Adrenal gland (tissue), 12 donors: ENCODE results near the gene SEC16B. TPM values are rescaled to one million over a fixed set of nuclear protein-coding genes. Genes with fewer than 3 reads are reported as not detected.

Source experiments
- DNase-seq, 7 donors: peaks; one replicate each; pipeline ENCODE4 v3.0.0-alpha.2; 2019 to 2020
- H3K27ac ChIP-seq, 5 donors: fragments of 200-600 bp; sonication (generic) in 4 of 5; 1 replicate in 3 of 5; 2 replicates in 2 of 5; pipeline versions ENCODE4 v1.5.1 to v1.8.0; 2016 to 2020; ENCODE audit warnings: mild to moderate bottlenecking in 1 of 5
- H3K27me3 ChIP-seq: fragments of 200-600 bp; 2 replicates; pipeline ENCODE4 v1.8.0; 2021
- H3K36me3 ChIP-seq, 2 donors: fragments of 200-600 bp; replicated peaks in 1 of 2; 1 replicate in 1 of 2; 2 replicates in 1 of 2; pipeline versions ENCODE4 v1.5.1 to v1.8.0; 2018 to 2022
- H3K4me1 ChIP-seq, 2 donors: fragments of 200-600 bp; replicated peaks in 1 of 2; 1 replicate in 1 of 2; 2 replicates in 1 of 2; pipeline versions ENCODE4 v1.5.1 to v1.8.0; 2018 to 2021
- H3K4me3 ChIP-seq, 4 donors: fragments of 200-600 bp; sonication (generic) in 3 of 4; one replicate each; pipeline ENCODE4 v1.5.1; 2016 to 2018
- H3K9me3 ChIP-seq, 3 donors: fragments of 200-600 bp; sonication (generic) in 1 of 3; replicated peaks in 1 of 3; 1 replicate in 2 of 3; 2 replicates in 1 of 3; pipeline versions ENCODE4 v1.5.1 to v1.8.0; 2016 to 2021
- POLR2A ChIP-seq, 2 donors: fragments of 450-650 bp; IDR thresholded peaks; one replicate each; pipeline ENCODE4 v1.6.1; 2017; ENCODE audit warnings: antibody characterized with exemption in 2 of 2, mild to moderate bottlenecking in 2 of 2, moderate library complexity in 1 of 2
- WGBS, 4 donors: extraction: QIAGEN DNeasy Blood & Tissue Kit in 2 of 4; methylation state at CpG; one replicate each; pipeline versions ENCODE4 v1.1.5 to v1.1.7; 2013 to 2017; 5-methylcytosine and 5-hydroxymethylcytosine counted together
- intact Hi-C, 2 donors: fragments of 100-400 bp; cut with DNase I; formaldehyde crosslinking; loops; one replicate each; pipeline versions ENCODE4 v1.14.1 to v1.15.0; 2022 to 2023
- polyA plus RNA-seq, 3 donors: library from polyadenylated mRNA; stranded (reverse); fragments of 200-250 nt in 2 of 3; fragments of 350-450 nt in 1 of 3; fragmentation: Illumina TruSeq in 1 of 3; extraction: RNeasy Lipid Tissue Mini Kit (QIAGEN cat#74804) in 1 of 3; gene quantifications; one replicate each; pipeline ENCODE4 v1.2.3, GENCODE V29; 2013 to 2014
- total RNA-seq, 9 donors: library from RNA; depleted of rRNA in 4 of 9; stranded (reverse); fragments of >200 nt in 4 of 9; fragments of 120-200 nt in 1 of 9; fragmentation: NEBNext Ultra II Directional in 1 of 9; extraction: Animal tissue kit (Norgen Biotek cat#: 25700) in 1 of 9; gene quantifications; one replicate each; pipeline versions ENCODE4 v1.1.0 to v1.2.4, GENCODE V29; 2013 to 2023
- TF ChIP-seq, protein P1 (sequence below), 6 experiments: fragments of 450-650 bp in 4 of 6; fragments of 200-600 bp in 2 of 6; sonication (generic) in 1 of 6; IDR thresholded peaks; 1 replicate in 5 of 6; 2 replicates in 1 of 6; pipeline versions ENCODE4 v1.5.1 to v1.8.0; 2016 to 2021; ENCODE audit warnings: antibody characterized with exemption in 6 of 6, mild to moderate bottlenecking in 2 of 6, moderate library complexity in 1 of 6
- donor health status: healthy with polysubstance abuse.
- donor health status: Bipolar disorder and iron deficiency.
- donor health status: DM: yes; HTN: yes; CAD: no.
- donor health status: DM: no; HTN: no; CAD: no.
- donor health status: DM: no; HTN: no; CAD: no.
- donor health status: DM: yes; HTN: yes; CAD: no.

The SEC16B gene
- total and polyA plus RNA-seq, 12 donors = 0.87 to 64.5 (median 6.5) TPM

DNA sequence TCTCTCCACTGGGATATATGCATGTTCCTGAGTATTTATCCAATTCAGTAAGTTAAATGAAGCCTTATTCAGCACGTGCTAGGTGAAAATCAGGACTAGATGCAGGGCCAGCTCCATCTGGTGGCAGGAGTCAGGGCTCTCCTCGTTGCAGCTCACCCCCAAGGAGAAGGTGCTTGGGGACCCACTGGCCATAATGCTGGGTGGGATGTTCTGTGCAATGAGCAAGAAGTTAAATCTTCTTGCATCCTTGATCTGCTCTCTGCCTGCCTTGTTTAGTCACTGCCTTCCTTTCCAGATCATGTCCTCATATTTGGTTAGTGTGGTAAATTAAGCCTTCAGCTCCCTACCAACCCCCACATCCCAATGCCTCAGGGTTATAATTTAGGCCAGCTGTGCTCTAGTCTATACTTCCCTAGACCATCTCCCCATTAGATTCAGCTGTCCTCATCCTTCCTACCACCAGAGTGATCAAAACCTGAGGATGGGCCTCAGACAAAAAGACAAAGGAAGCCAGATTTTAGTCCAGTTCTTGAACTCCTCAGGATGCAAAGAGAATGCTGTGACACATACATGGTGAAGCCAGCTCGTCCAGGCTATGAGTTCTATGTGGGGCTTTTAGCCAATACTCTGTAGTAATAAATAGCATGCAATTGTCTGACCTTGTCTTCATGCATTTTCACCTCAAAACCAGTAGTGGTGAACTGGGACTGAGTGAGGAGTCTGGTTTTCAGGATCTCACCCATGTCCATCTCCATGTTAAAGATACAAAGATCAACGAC lies 55.9 kb downstream of the SEC16B start:
- 29 to 44% (median 40%) methylated on average over 4 of the region's 4 CpGs for WGBS, 4 donors
- H3K9me3 ChIP-seq = no peaks in the 10 kb centered on the region
- no peaks in the 10 kb centered on the region for H3K4me1 ChIP-seq
- DNase-seq = no peak
- intact Hi-C loops = no loop called here
- H3K27me3 ChIP-seq = no peaks in the 10 kb centered on the region
- no peak for TF ChIP-seq POLR2A (IDR thresholded peaks at IDR 0.05)
- TF ChIP-seq, protein P1, sequence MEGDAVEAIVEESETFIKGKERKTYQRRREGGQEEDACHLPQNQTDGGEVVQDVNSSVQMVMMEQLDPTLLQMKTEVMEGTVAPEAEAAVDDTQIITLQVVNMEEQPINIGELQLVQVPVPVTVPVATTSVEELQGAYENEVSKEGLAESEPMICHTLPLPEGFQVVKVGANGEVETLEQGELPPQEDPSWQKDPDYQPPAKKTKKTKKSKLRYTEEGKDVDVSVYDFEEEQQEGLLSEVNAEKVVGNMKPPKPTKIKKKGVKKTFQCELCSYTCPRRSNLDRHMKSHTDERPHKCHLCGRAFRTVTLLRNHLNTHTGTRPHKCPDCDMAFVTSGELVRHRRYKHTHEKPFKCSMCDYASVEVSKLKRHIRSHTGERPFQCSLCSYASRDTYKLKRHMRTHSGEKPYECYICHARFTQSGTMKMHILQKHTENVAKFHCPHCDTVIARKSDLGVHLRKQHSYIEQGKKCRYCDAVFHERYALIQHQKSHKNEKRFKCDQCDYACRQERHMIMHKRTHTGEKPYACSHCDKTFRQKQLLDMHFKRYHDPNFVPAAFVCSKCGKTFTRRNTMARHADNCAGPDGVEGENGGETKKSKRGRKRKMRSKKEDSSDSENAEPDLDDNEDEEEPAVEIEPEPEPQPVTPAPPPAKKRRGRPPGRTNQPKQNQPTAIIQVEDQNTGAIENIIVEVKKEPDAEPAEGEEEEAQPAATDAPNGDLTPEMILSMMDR (IDR thresholded peaks at IDR 0.05) = peak in 1 of 6 experiments; percentile 19
- H3K36me3 ChIP-seq = no peaks in the 10 kb centered on the region
- H3K4me3 ChIP-seq = no peak overlapping the region
- H3K27ac ChIP-seq = no peak overlapping the region

DNA sequence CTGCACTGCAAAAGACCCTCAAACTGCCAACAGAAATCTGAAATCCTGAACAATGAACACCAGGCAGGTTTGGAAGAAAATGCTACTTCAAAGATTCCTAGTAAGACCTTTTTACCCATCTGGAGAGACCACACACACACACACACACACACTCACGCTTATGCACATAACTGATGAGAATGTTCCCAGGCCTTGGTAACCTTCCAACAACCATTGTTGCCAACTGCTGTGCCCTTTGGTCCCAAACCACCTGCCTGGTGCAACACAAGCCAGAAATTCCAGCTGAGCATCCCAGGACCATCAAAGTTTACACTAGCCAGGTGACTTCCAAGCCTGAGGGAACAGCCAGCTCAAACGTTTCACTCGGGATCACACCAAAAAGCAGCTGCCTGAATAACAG lies 56.9 kb downstream of the SEC16B start:
- TF ChIP-seq, protein P1 (IDR thresholded peaks at IDR 0.05) = no peak
- TF ChIP-seq POLR2A (IDR thresholded peaks at IDR 0.05) = no peak
- no peak overlapping the region for H3K4me3 ChIP-seq
- WGBS, 4 donors = 61 to 78% (median 66%) methylated on average over 3 of the region's 3 CpGs
- no peak for DNase-seq
- no peaks in the 10 kb centered on the region for H3K36me3 ChIP-seq
- H3K27ac ChIP-seq = no peak overlapping the region
- H3K9me3 ChIP-seq = no peaks in the 10 kb centered on the region
- intact Hi-C loops = no loop called here
- H3K27me3 ChIP-seq = no peaks in the 10 kb centered on the region
- H3K4me1 ChIP-seq = no peaks in the 10 kb centered on the region

- TF ChIP-seq POLR2A (IDR thresholded peaks at IDR 0.05) = no peak
- TF ChIP-seq, protein P1 (IDR thresholded peaks at IDR 0.05) = no peak
- intact Hi-C loops = no loop called here
- WGBS, 4 donors = 40 to 52% (median 49%) methylated on average over 2 of the region's 2 CpGs
- Histone ChIP-seq H3K4me1 (no peaks in the 10 kb centered on the region), H3K4me3 (no peak overlapping the region), H3K27me3 (peaks cover 4% of the 10 kb centered on the region), H3K9me3 (no peaks in the 10 kb centered on the region), H3K27ac (no peak overlapping the region), H3K36me3 (no peaks in the 10 kb centered on the region)
- DNase-seq = no peak
Measured at GRCh38 chr1:177909416-177909815, 60.4 kb downstream of the SEC16B start.

- 78 to 82% (median 80%) methylated on average over 5 of the region's 5 CpGs for WGBS, 4 donors
Measured at GRCh38 chr1:177907000-177907399, 62.9 kb downstream of the SEC16B start.

More at GRCh38 chr1:177907000-177907399, 62.9 kb downstream of the SEC16B start:
- peaks cover 4% of the 10 kb centered on the region for H3K27me3 ChIP-seq
- no peak for DNase-seq
- intact Hi-C loops = no loop called here
- no peak overlapping the region for H3K27ac ChIP-seq
- no peak overlapping the region for H3K4me3 ChIP-seq
- no peaks in the 10 kb centered on the region for H3K36me3 ChIP-seq
- H3K4me1 ChIP-seq = no peaks in the 10 kb centered on the region
- TF ChIP-seq POLR2A (IDR thresholded peaks at IDR 0.05) = no peak
- TF ChIP-seq, protein P1 (IDR thresholded peaks at IDR 0.05) = no peak
- no peaks in the 10 kb centered on the region for H3K9me3 ChIP-seq
